ENCODE results near the gene AUTS2.
"Not testable (repeated sequence)": the region's sequence is repeated elsewhere in the genome, so short reads cannot be mapped to it uniquely, and the experiment has no call there.

AUTS2 gene

GRCh38 chr7:70578131-70578530, 979.9 kb downstream of the AUTS2 start:
- no peak for DNase-seq

- no peak for DNase-seq
These were observed 981.3 kb downstream of the AUTS2 start for GRCh38 chr7:70579397-70580097.

GRCh38 chr7:70580161-70580560, 981.9 kb downstream of the AUTS2 start:
- DNase-seq: no peak

GRCh38 chr7:70582927-70583895, 984.9 kb downstream of the AUTS2 start:
- no peak for DNase-seq

- DNase-seq: no peak
These were observed 985.9 kb downstream of the AUTS2 start for GRCh38 chr7:70583965-70584883.

GRCh38 chr7:70585071-70585470, 986.8 kb downstream of the AUTS2 start:
- no peak for DNase-seq

- no peak for DNase-seq
These were observed 988.5 kb downstream of the AUTS2 start for GRCh38 chr7:70586822-70587221.

GRCh38 chr7:70587739-70588138, 989.5 kb downstream of the AUTS2 start:
- no peak for DNase-seq

GRCh38 chr7:70588191-70588921, 990.1 kb downstream of the AUTS2 start:
- no peak for DNase-seq

GRCh38 chr7:70589010-70589409, 990.7 kb downstream of the AUTS2 start:
- DNase-seq: no peak

- DNase-seq: no peak
These were observed 991.3 kb downstream of the AUTS2 start for GRCh38 chr7:70589590-70589989.

- DNase-seq: no peak
These were observed 992.0 kb downstream of the AUTS2 start for GRCh38 chr7:70590126-70590854.

- DNase-seq: no peak
These were observed 993.4 kb downstream of the AUTS2 start for GRCh38 chr7:70591643-70592042.

GRCh38 chr7:70592171-70592570, 993.9 kb downstream of the AUTS2 start:
- DNase-seq: no peak

GRCh38 chr7:70594170-70594569, 995.9 kb downstream of the AUTS2 start:
- DNase-seq: no peak

- not testable (repeated sequence) for DNase-seq
These were observed 996.6 kb downstream of the AUTS2 start for GRCh38 chr7:70594885-70595284.

- no peak for DNase-seq
These were observed 997.1 kb downstream of the AUTS2 start for GRCh38 chr7:70595370-70595754.

- DNase-seq: no peak
These were observed 997.7 kb downstream of the AUTS2 start for GRCh38 chr7:70595755-70596597.

- no peak for DNase-seq
These were observed 998.3 kb downstream of the AUTS2 start for GRCh38 chr7:70596598-70596913.

- no peak for DNase-seq
These were observed 998.8 kb downstream of the AUTS2 start for GRCh38 chr7:70597066-70597465.

GRCh38 chr7:70598976-70599375, 1000.7 kb downstream of the AUTS2 start:
- no peak for DNase-seq

All from suppressor macrophage treated with lipopolysaccharide for 4 hours (primary cell).